Left renal pelvis (tissue), 4 donors: ENCODE measurements around the gene CDKN2C. TPM values are rescaled to one million over a fixed set of nuclear protein-coding genes. Genes with fewer than 3 reads are reported as not detected.
"Not testable (repeated sequence)": the region's sequence is repeated elsewhere in the genome, so short reads cannot be mapped to it uniquely, and the experiment has no call there.

Source experiments
- DNase-seq, 4 donors: peaks; one replicate each; pipeline ENCODE4 v3.0.0-alpha.2; 2013; ENCODE audit warnings: low read depth in 4 of 4, low spot score in 3 of 4
- polyA plus RNA-seq, 4 donors: library from polyadenylated mRNA; unstranded; fragments of 120-200 nt; gene quantifications; one replicate each; pipeline ENCODE4 v1.2.1, GENCODE V29; 2013; ENCODE audit not compliant: insufficient read length in 4 of 4

The CDKN2C gene
- polyA plus RNA-seq: 10 to 100 TPM; 10.0 to 28.1 (median 11.5) TPM

- DNase-seq: no peak
Measured at GRCh38 chr1:50969611-50970508, at the start of gene CDKN2C. CDKN2C (plus strand) TSS chr1:50970245; CDS start chr1:50970369, 124 bp downstream.

- no peak for DNase-seq
Measured at GRCh38 chr1:50920409-50920808, 49.6 kb upstream of the CDKN2C start.

- no peak for DNase-seq
Measured at GRCh38 chr1:50921029-50921428, 49.0 kb upstream of the CDKN2C start.

GRCh38 chr1:50923564-50923963, 46.5 kb upstream of the CDKN2C start:
- DNase-seq: no peak

- no peak for DNase-seq
Measured at GRCh38 chr1:50929376-50929958, 40.6 kb upstream of the CDKN2C start.

- DNase-seq: no peak
Measured at GRCh38 chr1:50930193-50930592, 39.9 kb upstream of the CDKN2C start.

- DNase-seq: no peak
Measured at GRCh38 chr1:50930965-50931737, 38.9 kb upstream of the CDKN2C start.

GRCh38 chr1:50932043-50932442, 38.0 kb upstream of the CDKN2C start:
- DNase-seq: not testable (repeated sequence)

GRCh38 chr1:50933770-50934169, 36.3 kb upstream of the CDKN2C start:
- DNase-seq: not testable (repeated sequence)

GRCh38 chr1:50934838-50935237, 35.2 kb upstream of the CDKN2C start:
- DNase-seq: no peak

GRCh38 chr1:50935276-50935675, 34.8 kb upstream of the CDKN2C start:
- not testable (repeated sequence) for DNase-seq

GRCh38 chr1:50936321-50936720, 33.7 kb upstream of the CDKN2C start:
- DNase-seq: no peak

- DNase-seq: no peak
Measured at GRCh38 chr1:50940291-50940690, 29.8 kb upstream of the CDKN2C start.

GRCh38 chr1:50942334-50942733, 27.7 kb upstream of the CDKN2C start:
- DNase-seq: no peak

GRCh38 chr1:50949286-50949982, 20.6 kb upstream of the CDKN2C start:
- DNase-seq: no peak

- no peak for DNase-seq
Measured at GRCh38 chr1:50950396-50950795, 19.6 kb upstream of the CDKN2C start.

GRCh38 chr1:50952566-50952965, 17.5 kb upstream of the CDKN2C start:
- not testable (repeated sequence) for DNase-seq

GRCh38 chr1:50955116-50955515, 14.9 kb upstream of the CDKN2C start:
- DNase-seq: no peak

GRCh38 chr1:50959303-50959912, 10.6 kb upstream of the CDKN2C start:
- DNase-seq: no peak
